Posterior cingulate gyrus (tissue), 11 donors: ENCODE results near the gene EEF1E1.
"Not testable (repeated sequence)": the region's sequence is repeated elsewhere in the genome, so short reads cannot be mapped to it uniquely, and the experiment has no call there.

Experiments used
- DNase-seq, 10 donors: peaks; one replicate each; pipeline versions ENCODE4 v3.0.0 to v3.0.0-alpha.2; 2020 to 2021; ENCODE audit warnings: mixed read lengths in 3 of 10
- intact Hi-C: fragments of 100-400 bp; cut with DNase I; formaldehyde crosslinking; loops from one replicate; pipeline ENCODE4 v1.15.1; 2023

EEF1E1 gene

GRCh38 chr6:8064638-8065518 is 37.5 kb downstream of the EEF1E1 start:
- DNase-seq = peak in 1 of 10 donors; percentile 54
- intact Hi-C loops = loop anchor here (1.0 to 10.0 kb wide), 3 partner anchors 37 to 790 kb away; partner anchors contain the start of genes EEF1E1 and TXNDC5

GRCh38 chr6:8063761-8064637 is 38.3 kb downstream of the EEF1E1 start, which contains the start of gene BLOC1S5:
TSS of gene BLOC1S5 (minus strand) at chr6:8064389. CDS start at chr6:8064376, 13 bp downstream.
- DNase-seq = peak; percentile 88 to 99 (median 94)
- intact Hi-C loops = loop anchor here (1.0 to 10.0 kb wide), 3 partner anchors 38 to 789 kb away; partner anchors contain the start of genes EEF1E1 and TXNDC5

- intact Hi-C loops = loop anchor here (5.0 to 10.0 kb wide), 2 partner anchors 149 to 787 kb away; partner anchors contain the start of gene TXNDC5
- DNase-seq = no peak
Measured at GRCh38 chr6:8061736-8062135, 40.6 kb downstream of the EEF1E1 start.

- intact Hi-C loops = loop anchor here (5.0 to 10.0 kb wide), 2 partner anchors 148 to 786 kb away; partner anchors contain the start of gene TXNDC5
- DNase-seq = no peak
Measured at GRCh38 chr6:8060346-8060745, 42.0 kb downstream of the EEF1E1 start.

GRCh38 chr6:8059129-8059528 is 43.2 kb downstream of the EEF1E1 start:
- no peak for DNase-seq
- intact Hi-C loops = loop anchor here (2.0 kb wide), 1 partner anchor 336 kb away; no protein-coding TSS in a partner anchor

GRCh38 chr6:8057793-8058192 is 44.6 kb downstream of the EEF1E1 start:
- intact Hi-C loops = loop anchor here (2.0 kb wide), 1 partner anchor 335 kb away; no protein-coding TSS in a partner anchor
- no peak for DNase-seq

- intact Hi-C loops = no loop called here
- DNase-seq = no peak
Measured at GRCh38 chr6:8057263-8057662, 45.1 kb downstream of the EEF1E1 start.

- intact Hi-C loops = no loop called here
- no peak for DNase-seq
Measured at GRCh38 chr6:8054276-8054675, 48.1 kb downstream of the EEF1E1 start.

- no peak for DNase-seq
- intact Hi-C loops = no loop called here
Measured at GRCh38 chr6:8047541-8048292, 54.6 kb downstream of the EEF1E1 start.

GRCh38 chr6:8045769-8046168 is 56.6 kb downstream of the EEF1E1 start:
- DNase-seq, intact Hi-C loops: not testable (repeated sequence)

- intact Hi-C loops = no loop called here
- no peak for DNase-seq
Measured at GRCh38 chr6:8043221-8043620, 59.1 kb downstream of the EEF1E1 start.

- intact Hi-C loops = no loop called here
- DNase-seq = no peak
Measured at GRCh38 chr6:8041913-8042583, 60.3 kb downstream of the EEF1E1 start.

GRCh38 chr6:8034107-8034506 is 68.2 kb downstream of the EEF1E1 start:
- DNase-seq, intact Hi-C loops: not testable (repeated sequence)

GRCh38 chr6:8030920-8031319 is 71.4 kb downstream of the EEF1E1 start:
- no peak for DNase-seq
- intact Hi-C loops = no loop called here
